Measurements from ENCODE around the gene NOL9. TPM values are rescaled to one million over a fixed set of nuclear protein-coding genes. Genes with fewer than 3 reads are reported as not detected.

The NOL9 gene
- total and polyA plus RNA-seq, 2 of the 13 experiments (the other 11 are each of a cell fraction or from before 2014, with no cell fraction given), result 18.0 to 24.7 TPM

DNA sequence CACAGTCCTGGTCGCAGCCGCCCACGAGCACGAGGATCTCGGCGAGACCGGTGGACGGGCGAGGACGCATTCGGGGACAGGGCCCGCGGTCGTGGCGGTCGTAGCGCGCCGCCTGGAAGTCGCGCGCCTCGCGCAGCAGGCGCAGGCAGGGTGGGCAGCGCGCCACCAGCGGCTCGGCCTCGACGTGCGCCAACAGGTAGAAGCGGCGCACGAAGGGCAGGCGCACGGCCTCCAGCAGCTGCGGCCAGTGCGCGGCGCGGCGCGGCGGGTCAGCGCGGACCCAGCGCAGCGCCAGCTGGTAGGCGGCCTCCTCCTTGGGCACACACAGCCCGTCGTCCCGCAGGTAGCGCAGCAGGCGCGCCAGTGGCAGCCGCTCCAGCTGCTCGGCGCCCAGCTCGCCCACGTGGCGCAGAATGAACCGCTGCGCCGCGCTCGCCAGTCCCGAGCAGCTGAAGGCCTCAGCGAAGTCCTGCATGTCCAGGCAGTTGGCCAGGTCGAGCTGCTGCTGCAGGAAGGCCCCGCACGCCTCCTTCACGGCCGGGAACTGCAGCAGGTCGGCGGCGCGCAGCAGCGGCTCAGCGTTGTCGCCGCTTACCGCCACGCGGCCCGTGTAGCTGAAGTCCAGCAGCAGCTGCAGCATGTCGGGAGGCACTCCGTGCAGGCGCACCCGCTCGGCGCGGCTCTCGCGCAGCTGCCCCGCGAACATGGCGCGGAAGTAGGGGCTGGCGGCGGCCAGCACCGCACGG is 47.8 kb upstream of the NOL9 start (continued):
- TF ChIP-seq, protein P1, sequence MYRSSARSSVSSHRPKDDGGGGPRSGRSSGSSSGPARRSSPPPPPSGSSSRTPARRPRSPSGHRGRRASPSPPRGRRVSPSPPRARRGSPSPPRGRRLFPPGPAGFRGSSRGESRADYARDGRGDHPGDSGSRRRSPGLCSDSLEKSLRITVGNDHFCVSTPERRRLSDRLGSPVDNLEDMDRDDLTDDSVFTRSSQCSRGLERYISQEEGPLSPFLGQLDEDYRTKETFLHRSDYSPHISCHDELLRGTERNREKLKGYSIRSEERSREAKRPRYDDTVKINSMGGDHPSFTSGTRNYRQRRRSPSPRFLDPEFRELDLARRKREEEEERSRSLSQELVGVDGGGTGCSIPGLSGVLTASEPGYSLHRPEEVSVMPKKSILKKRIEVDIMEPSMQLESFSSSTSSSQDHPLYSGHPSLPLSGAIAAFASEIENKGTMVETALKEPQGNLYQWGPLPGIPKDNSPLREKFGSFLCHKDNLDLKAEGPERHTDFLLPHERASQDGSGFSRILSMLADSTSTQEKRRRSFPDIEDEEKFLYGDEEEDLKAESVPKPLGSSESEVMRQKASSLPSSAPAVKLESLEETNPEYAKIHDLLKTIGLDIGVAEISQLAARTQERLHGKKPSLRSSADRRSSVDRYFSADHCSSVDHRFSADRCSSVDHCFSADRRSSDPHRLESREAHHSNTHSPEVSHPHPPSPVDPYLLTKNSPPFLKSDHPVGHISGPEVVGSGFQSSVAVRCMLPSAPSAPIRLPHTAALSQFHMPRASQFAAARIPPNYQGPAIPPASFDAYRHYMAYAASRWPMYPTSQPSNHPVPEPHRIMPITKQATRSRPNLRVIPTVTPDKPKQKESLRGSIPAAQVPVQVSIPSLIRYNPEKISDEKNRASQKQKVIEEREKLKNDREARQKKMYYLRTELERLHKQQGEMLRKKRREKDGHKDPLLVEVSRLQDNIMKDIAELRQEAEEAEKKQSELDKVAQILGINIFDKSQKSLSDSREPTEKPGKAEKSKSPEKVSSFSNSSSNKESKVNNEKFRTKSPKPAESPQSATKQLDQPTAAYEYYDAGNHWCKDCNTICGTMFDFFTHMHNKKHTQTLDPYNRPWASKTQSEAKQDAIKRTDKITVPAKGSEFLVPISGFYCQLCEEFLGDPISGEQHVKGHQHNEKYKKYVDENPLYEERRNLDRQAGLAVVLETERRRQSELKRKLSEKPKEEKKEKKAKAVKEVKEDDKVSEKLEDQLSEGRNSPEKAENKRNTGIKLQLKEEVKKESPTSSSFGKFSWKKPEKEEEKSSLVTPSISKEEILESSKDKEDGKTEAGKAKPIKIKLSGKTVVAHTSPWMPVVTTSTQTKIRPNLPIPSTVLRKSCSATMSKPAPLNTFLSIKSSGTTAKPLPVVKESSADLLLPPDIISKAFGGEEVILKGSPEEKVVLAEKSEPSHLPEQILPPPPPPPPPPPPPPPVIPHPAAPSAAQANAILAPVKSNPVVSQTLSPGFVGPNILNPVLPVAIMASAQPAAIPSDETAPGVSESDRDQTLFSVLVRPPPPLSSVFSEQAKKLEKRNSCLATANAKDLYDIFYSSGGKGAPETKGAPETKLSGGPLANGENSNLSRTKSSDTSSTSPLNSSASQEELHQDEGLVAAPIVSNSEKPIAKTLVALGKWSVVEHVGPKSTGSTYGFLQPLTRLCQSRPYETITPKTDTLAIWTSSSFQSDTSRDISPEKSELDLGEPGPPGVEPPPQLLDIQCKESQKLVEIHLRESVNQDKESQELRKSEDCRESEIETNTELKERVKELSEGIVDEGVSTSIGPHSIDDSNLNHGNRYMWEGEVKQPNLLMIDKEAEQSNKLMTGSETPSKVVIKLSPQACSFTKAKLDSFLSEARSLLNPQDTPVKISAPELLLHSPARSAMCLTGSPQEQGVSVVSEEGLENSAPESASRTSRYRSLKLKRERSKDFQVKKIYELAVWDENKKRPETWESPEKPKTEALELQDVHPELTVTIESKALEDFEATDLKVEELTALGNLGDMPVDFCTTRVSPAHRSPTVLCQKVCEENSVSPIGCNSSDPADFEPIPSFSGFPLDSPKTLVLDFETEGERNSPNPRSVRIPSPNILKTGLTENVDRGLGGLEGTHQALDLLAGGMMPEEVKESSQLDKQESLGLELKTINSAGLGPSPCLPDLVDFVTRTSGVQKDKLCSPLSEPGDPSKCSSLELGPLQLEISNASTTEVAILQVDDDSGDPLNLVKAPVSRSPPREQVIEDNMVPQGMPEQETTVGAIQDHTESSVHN (CRISPR knock-in tag; IDR thresholded peaks at IDR 0.05), result 0 out of 2 replicates have a peak, but pooled peaks have one; percentile 22
- TF ChIP-seq GRHL1 (CRISPR knock-in tag; conservative IDR thresholded peaks at IDR 0.05), result no peak; the same call in 1 of the 2 replicates
- no peak for TF ChIP-seq IRF1 (CRISPR knock-in tag; IDR thresholded peaks at IDR 0.05; ENCODE audit: low read depth)
- no peak; the same call in 1 of the 2 replicates for TF ChIP-seq KAT8 (CRISPR knock-in tag; IDR thresholded peaks at IDR 0.05)
- TF ChIP-seq, protein P2, sequence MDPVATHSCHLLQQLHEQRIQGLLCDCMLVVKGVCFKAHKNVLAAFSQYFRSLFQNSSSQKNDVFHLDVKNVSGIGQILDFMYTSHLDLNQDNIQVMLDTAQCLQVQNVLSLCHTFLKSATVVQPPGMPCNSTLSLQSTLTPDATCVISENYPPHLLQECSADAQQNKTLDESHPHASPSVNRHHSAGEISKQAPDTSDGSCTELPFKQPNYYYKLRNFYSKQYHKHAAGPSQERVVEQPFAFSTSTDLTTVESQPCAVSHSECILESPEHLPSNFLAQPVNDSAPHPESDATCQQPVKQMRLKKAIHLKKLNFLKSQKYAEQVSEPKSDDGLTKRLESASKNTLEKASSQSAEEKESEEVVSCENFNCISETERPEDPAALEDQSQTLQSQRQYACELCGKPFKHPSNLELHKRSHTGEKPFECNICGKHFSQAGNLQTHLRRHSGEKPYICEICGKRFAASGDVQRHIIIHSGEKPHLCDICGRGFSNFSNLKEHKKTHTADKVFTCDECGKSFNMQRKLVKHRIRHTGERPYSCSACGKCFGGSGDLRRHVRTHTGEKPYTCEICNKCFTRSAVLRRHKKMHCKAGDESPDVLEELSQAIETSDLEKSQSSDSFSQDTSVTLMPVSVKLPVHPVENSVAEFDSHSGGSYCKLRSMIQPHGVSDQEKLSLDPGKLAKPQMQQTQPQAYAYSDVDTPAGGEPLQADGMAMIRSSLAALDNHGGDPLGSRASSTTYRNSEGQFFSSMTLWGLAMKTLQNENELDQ (CRISPR knock-in tag; IDR thresholded peaks at IDR 0.05; ENCODE audit: borderline replicate concordance), result no peak
- no peak for TF ChIP-seq ZKSCAN5 (CRISPR knock-in tag; IDR thresholded peaks at IDR 0.05)
- TF ChIP-seq CEBPG (CRISPR knock-in tag; IDR thresholded peaks at IDR 0.05), result no peak
- TF ChIP-seq, protein P3, sequence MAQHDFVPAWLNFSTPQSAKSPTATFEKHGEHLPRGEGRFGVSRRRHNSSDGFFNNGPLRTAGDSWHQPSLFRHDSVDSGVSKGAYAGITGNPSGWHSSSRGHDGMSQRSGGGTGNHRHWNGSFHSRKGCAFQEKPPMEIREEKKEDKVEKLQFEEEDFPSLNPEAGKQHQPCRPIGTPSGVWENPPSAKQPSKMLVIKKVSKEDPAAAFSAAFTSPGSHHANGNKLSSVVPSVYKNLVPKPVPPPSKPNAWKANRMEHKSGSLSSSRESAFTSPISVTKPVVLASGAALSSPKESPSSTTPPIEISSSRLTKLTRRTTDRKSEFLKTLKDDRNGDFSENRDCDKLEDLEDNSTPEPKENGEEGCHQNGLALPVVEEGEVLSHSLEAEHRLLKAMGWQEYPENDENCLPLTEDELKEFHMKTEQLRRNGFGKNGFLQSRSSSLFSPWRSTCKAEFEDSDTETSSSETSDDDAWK (CRISPR knock-in tag; IDR thresholded peaks at IDR 0.05), result no peak
- TF ChIP-seq NR2F1 (CRISPR knock-in tag; IDR thresholded peaks at IDR 0.05), result no peak
- no peak for TF ChIP-seq RBM22 (optimal IDR thresholded peaks at IDR 0.05; ENCODE audit: low read length)
